B cell (primary cell): ENCODE data around the gene ZNF334. TPM values are rescaled to one million over a fixed set of nuclear protein-coding genes. Genes with fewer than 3 reads are reported as not detected.

Experiments used
- ATAC-seq: fragments of 200-7000 bp; cut with Tn5 transposase; one replicate; pipeline ENCODE4 v1.10.0; 2021; ENCODE audit warnings: low read depth, mild to moderate bottlenecking, moderate number of reproducible peaks, moderate library complexity
- CTCF ChIA-PET: fragments of 350-600 bp; sonication (Branson Sonifier 250); formaldehyde crosslinking; loops from one replicate; lab custom pipeline; 2021; ENCODE audit warnings: antibody characterized with exemption, inconsistent platforms; lab: Charles Lee
- POLR2A ChIA-PET: fragments of 350-600 bp; sonication (Branson Sonifier 250); formaldehyde crosslinking; loops from one replicate; lab custom pipeline; 2021; ENCODE audit warnings: antibody characterized with exemption; lab: Charles Lee
- DNase-seq: peaks from one replicate; pipeline ENCODE4 v3.0.0; 2013
- H2AFZ ChIP-seq: 2 replicates; pipeline ENCODE4 v1.6.1; 2012; ENCODE audit warnings: mild to moderate bottlenecking, low read depth, low read length; ENCODE audit not compliant: insufficient read depth, poor library complexity, severe bottlenecking
- H3K27ac ChIP-seq, 2 donors: 1 replicate in 1 of 2; 2 replicates in 1 of 2; pipeline ENCODE4 v1.5.1; 2012 to 2013; ENCODE audit warnings: low read length in 2 of 2, mild to moderate bottlenecking in 2 of 2, moderate library complexity in 1 of 2
- H3K27me3 ChIP-seq, 4 experiments: fragments of 200-600 bp in 1 of 4; sonication (generic) in 1 of 4; replicated peaks in 1 of 4; 1 replicate in 2 of 4; 2 replicates in 2 of 4; pipeline versions ENCODE4 v1.6.1 to v1.7.0; 2013 to 2016; ENCODE audit warnings: low read length in 3 of 4, mild to moderate bottlenecking in 2 of 4, mixed read lengths in 1 of 4, moderate library complexity in 1 of 4; ENCODE audit not compliant: insufficient read depth in 4 of 4, control insufficient read depth in 3 of 4; ENCODE audit errors: control extremely low read depth in 1 of 4
- H3K36me3 ChIP-seq, 2 experiments: replicated peaks in 1 of 2; 1 replicate in 1 of 2; 2 replicates in 1 of 2; pipeline versions ENCODE4 v1.6.1 to v1.7.1; 2013; ENCODE audit warnings: low read length in 1 of 2; ENCODE audit not compliant: insufficient read depth in 2 of 2, control insufficient read depth in 1 of 2; ENCODE audit errors: control extremely low read depth in 1 of 2, extremely low read depth in 1 of 2
- H3K4me1 ChIP-seq, 2 donors: fragments of 200-600 bp in 1 of 2; sonication (generic) in 1 of 2; 1 replicate in 1 of 2; 2 replicates in 1 of 2; pipeline versions ENCODE4 v1.5.1 to v1.6.1; 2013 to 2017; ENCODE audit warnings: low read length in 2 of 2; ENCODE audit not compliant: control insufficient read depth in 2 of 2, insufficient read depth in 2 of 2
- H3K4me2 ChIP-seq: replicated peaks from 2 replicates; pipeline ENCODE3; 2012; ENCODE audit warnings: mild to moderate bottlenecking, low read depth, low read length; ENCODE audit not compliant: poor library complexity, severe bottlenecking
- H3K4me3 ChIP-seq, 5 experiments: fragments of 200-600 bp in 1 of 5; sonication (generic) in 1 of 5; 1 replicate in 3 of 5; 2 replicates in 2 of 5; pipeline versions ENCODE4 v1.5.1 to v1.7.0; 2011 to 2016; ENCODE audit warnings: low read length in 4 of 5, mild to moderate bottlenecking in 4 of 5, low read depth in 2 of 5, control low read depth in 1 of 5, moderate library complexity in 1 of 5; ENCODE audit not compliant: insufficient read depth in 1 of 5; ENCODE audit errors: control extremely low read depth in 1 of 5, extremely low read depth in 1 of 5
- H3K79me2 ChIP-seq: fragments of 200-600 bp; sonication (generic); one replicate; pipeline ENCODE4 v1.6.0; 2016; ENCODE audit warnings: low read length; ENCODE audit not compliant: control insufficient read depth, insufficient read depth
- H3K9ac ChIP-seq: fragments of 200-600 bp; sonication (generic); 2 replicates; pipeline ENCODE4 v1.6.1; 2017; ENCODE audit warnings: mild to moderate bottlenecking, low read length, moderate library complexity
- H3K9me3 ChIP-seq, 3 donors: one replicate each; pipeline versions ENCODE4 v1.6.1 to v1.7.1; 2013; ENCODE audit warnings: low read length in 2 of 3; ENCODE audit not compliant: control insufficient read depth in 2 of 3, insufficient read depth in 1 of 3; ENCODE audit errors: control extremely low read depth in 1 of 3
- H4K20me1 ChIP-seq: 2 replicates; pipeline ENCODE4 v1.6.0; 2012; ENCODE audit warnings: mild to moderate bottlenecking, low read length; ENCODE audit not compliant: insufficient read depth, control insufficient read depth, poor library complexity, severe bottlenecking
- H3K27ac Mint-ChIP-seq: one replicate; pipeline ENCODE4 v1.8.0; 2021; ENCODE audit warnings: mixed read lengths
- H3K27me3 Mint-ChIP-seq: one replicate; pipeline ENCODE4 v1.8.0; 2021; ENCODE audit warnings: mixed read lengths
- H3K4me1 Mint-ChIP-seq: one replicate; pipeline ENCODE4 v1.8.0; 2021; ENCODE audit warnings: mixed read lengths
- H3K4me3 Mint-ChIP-seq: one replicate; pipeline ENCODE4 v1.8.0; 2021; ENCODE audit warnings: mixed read lengths
- H3K9me3 Mint-ChIP-seq: one replicate; pipeline ENCODE4 v1.8.0; 2022; ENCODE audit warnings: mixed read lengths; ENCODE audit not compliant: insufficient read depth
- EZH2 ChIP-seq: IDR thresholded peaks from 2 replicates; pipeline ENCODE4 v1.6.1; 2012; ENCODE audit warnings: borderline replicate concordance, low read depth, mild to moderate bottlenecking, moderate library complexity, low read length; ENCODE audit not compliant: insufficient read depth, poor library complexity, severe bottlenecking
- WGBS: methylation state at CpG from one replicate; pipeline ENCODE4 v1.1.5; 2013; ENCODE audit warnings: missing lambda C conversion rate; ENCODE audit not compliant: insufficient coverage; 5-methylcytosine and 5-hydroxymethylcytosine counted together
- intact Hi-C: fragments of 100-400 bp; cut with micrococcal nuclease; formaldehyde crosslinking; loops from one replicate; pipeline ENCODE4 v1.10.0; 2022
- polyA plus RNA-seq: library from polyadenylated mRNA; depleted of rRNA; stranded (reverse); fragments of >200 nt; gene quantifications from 2 replicates; pipeline ENCODE4 v1.2.3, GENCODE V29; 2012
- total RNA-seq, 2 donors: library from RNA; stranded (reverse); fragments of 120-200 nt in 1 of 2; gene quantifications; 1 replicate in 1 of 2; 2 replicates in 1 of 2; pipeline versions ENCODE4 v1.2.3 to v1.2.4, GENCODE V29; 2013 to 2022
- TF ChIP-seq, protein P1 (sequence below): fragments of 200-600 bp; IDR thresholded peaks from one replicate; pipeline ENCODE4 v1.8.0; 2022; ENCODE audit warnings: antibody characterized with exemption, mild to moderate bottlenecking

The ZNF334 gene
- total and polyA plus RNA-seq, 2 donors (not counting 1 experiment from before 2014, with no cell fraction given), result 0.22 to 0.30 TPM

DNA sequence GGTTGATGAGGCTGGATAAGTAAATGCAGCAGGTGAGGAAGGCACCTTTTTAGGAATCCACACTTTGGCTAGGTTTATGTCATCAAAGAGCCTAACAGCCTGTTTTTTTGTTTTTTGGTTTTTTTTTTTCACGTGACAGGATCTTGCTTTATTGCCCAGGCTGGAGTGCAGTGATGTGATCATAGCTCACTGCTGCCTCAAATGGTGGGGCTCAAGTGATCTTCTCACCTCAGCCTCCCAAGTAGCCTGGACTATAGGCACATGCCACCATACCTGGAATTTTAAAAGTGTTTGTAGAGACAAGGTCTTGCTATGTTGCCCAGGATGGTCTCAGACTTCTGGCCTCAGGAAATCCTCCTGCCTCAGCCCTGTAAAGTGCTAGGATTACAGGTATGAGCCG lies 36.1 kb downstream of the ZNF334 start:
- ChIA-PET POLR2A (no interaction called here), CTCF (no interaction called here)
- Mint-ChIP-seq H3K27me3 (peaks cover 38% of the 10 kb centered on the region), H3K9me3 (no peaks in the 10 kb centered on the region), H3K4me3 (no peak overlapping the region), H3K27ac (no peak overlapping the region), H3K4me1 (no peaks in the 10 kb centered on the region)
- TF ChIP-seq EZH2, result no peak
- TF ChIP-seq, protein P1, sequence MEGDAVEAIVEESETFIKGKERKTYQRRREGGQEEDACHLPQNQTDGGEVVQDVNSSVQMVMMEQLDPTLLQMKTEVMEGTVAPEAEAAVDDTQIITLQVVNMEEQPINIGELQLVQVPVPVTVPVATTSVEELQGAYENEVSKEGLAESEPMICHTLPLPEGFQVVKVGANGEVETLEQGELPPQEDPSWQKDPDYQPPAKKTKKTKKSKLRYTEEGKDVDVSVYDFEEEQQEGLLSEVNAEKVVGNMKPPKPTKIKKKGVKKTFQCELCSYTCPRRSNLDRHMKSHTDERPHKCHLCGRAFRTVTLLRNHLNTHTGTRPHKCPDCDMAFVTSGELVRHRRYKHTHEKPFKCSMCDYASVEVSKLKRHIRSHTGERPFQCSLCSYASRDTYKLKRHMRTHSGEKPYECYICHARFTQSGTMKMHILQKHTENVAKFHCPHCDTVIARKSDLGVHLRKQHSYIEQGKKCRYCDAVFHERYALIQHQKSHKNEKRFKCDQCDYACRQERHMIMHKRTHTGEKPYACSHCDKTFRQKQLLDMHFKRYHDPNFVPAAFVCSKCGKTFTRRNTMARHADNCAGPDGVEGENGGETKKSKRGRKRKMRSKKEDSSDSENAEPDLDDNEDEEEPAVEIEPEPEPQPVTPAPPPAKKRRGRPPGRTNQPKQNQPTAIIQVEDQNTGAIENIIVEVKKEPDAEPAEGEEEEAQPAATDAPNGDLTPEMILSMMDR, result no peak
- Histone ChIP-seq H3K79me2 (no peaks in the 10 kb centered on the region), H3K27ac (no peak overlapping the region), H3K4me1 (no peaks in the 10 kb centered on the region), H2AFZ (no peak overlapping the region), H3K9ac (no peak overlapping the region), H4K20me1 (no peaks in the 10 kb centered on the region), H3K36me3 (no peaks in the 10 kb centered on the region), H3K4me3 (no peak overlapping the region), H3K4me2 (no peak overlapping the region), H3K27me3 (peaks cover 0 to 5% (median 2%) of the 10 kb centered on the region in 4 experiments), H3K9me3 (no peaks in the 10 kb centered on the region)
- DNase-seq (no peak), ATAC-seq (no peak)
- intact Hi-C loops, result no loop called here
- WGBS, result 100% methylated on average over 1 of the region's 2 CpGs

DNA sequence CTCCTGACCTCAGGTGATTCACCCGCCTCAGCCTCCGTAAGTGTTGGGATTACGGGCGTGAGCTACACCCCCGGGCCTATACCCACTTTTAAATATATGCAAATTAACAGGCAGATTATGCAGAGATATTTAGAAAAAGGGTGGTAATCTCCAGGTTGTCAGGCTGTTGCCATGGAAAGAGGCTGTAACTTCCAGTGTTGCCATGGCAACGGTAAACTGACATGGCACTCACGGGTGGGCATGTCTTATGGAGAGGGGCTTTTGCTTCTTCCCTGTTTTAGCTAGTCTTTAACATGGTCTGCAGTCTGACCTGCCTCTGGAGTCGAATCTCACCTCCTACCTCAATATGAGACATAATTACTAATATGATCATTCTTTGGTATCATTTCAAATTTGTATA lies 44.9 kb downstream of the ZNF334 start:
- Histone ChIP-seq H3K79me2 (no peaks in the 10 kb centered on the region), H3K4me3 (no peak overlapping the region), H3K36me3 (no peaks in the 10 kb centered on the region), H3K4me2 (no peak overlapping the region), H3K9ac (no peak overlapping the region), H3K27ac (no peak overlapping the region), H2AFZ (no peak overlapping the region), H3K27me3 (peaks cover 0 to 8% (median 0%) of the 10 kb centered on the region in 4 experiments), H4K20me1 (no peaks in the 10 kb centered on the region), H3K4me1 (no peaks in the 10 kb centered on the region), H3K9me3 (no peaks in the 10 kb centered on the region)
- intact Hi-C loops, result no loop called here
- DNase-seq (no peak), ATAC-seq (no peak)
- no peak overlapping the region for H3K27ac Mint-ChIP-seq
- H3K4me3 Mint-ChIP-seq, result no peak overlapping the region
- CTCF ChIA-PET, result no interaction called here
- no peaks in the 10 kb centered on the region for H3K9me3 Mint-ChIP-seq
- H3K27me3 Mint-ChIP-seq, result peaks cover 22% of the 10 kb centered on the region
- WGBS, result 66% methylated on average over 2 of the region's 8 CpGs
- POLR2A ChIA-PET, result no interaction called here
- H3K4me1 Mint-ChIP-seq, result no peaks in the 10 kb centered on the region
- no peak for TF ChIP-seq EZH2
- TF ChIP-seq, protein P1, result no peak
